ENCODE data around the gene TALDO1.

The TALDO1 gene

DNA sequence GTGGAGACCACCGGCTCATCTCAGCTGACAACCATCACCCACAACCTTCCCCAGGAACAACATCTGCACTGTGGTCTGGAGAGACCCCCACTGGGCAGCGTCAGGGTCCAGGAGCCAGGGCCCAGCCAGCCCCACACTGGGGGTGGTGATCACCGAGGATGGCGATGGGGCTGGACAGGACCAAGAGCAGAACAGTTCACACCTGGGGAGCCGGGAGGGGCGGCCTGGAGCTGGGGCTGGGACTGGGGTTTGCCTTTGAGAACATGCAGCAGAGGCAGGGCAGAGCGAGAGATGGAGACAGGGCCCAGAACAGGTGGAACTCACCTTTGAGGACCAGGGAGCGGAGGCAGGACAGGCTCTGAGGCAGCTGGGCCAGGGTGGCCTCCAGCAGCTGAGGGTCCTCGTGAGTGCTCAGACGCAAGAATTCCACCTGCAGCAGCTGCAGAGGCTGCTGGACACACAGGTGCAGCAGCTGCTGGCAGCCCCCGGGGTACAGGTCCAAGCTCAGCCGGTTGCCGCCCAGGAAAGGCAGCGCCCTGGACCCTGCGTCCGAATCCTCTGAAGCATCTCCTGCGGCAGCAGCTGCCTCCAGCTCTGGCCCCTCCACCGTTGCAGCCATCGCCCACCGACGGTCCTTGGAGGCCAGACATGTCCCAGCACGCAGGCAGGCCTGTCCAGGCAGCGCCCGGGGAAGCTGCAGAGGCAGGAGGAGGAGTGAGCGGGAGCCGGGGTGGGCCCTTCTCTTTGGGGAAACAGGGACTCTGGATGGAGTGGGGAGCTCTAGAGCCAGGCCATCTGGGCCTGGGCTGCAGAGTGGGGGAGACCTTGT is 56.7 kb downstream of the TALDO1 start:
- TF ChIP-seq, protein P1, sequence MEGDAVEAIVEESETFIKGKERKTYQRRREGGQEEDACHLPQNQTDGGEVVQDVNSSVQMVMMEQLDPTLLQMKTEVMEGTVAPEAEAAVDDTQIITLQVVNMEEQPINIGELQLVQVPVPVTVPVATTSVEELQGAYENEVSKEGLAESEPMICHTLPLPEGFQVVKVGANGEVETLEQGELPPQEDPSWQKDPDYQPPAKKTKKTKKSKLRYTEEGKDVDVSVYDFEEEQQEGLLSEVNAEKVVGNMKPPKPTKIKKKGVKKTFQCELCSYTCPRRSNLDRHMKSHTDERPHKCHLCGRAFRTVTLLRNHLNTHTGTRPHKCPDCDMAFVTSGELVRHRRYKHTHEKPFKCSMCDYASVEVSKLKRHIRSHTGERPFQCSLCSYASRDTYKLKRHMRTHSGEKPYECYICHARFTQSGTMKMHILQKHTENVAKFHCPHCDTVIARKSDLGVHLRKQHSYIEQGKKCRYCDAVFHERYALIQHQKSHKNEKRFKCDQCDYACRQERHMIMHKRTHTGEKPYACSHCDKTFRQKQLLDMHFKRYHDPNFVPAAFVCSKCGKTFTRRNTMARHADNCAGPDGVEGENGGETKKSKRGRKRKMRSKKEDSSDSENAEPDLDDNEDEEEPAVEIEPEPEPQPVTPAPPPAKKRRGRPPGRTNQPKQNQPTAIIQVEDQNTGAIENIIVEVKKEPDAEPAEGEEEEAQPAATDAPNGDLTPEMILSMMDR (conservative IDR thresholded peaks at IDR 0.05; ENCODE audit: low read depth, low read length) = no peak
- DNase-seq (ENCODE audit: low read depth) = no peak
- H3K4me3 ChIP-seq (ENCODE audit: low read depth, low read length) = peak overlapping the region; percentile 64

- peak overlapping the region; percentile 64 for H3K4me3 ChIP-seq (ENCODE audit: low read depth, low read length)
- TF ChIP-seq, protein P1 (conservative IDR thresholded peaks at IDR 0.05; ENCODE audit: low read depth, low read length) = no peak
- DNase-seq (ENCODE audit: low read depth) = no peak
Observed at GRCh38 chr11:804599-804964, 57.3 kb downstream of the TALDO1 start.

DNA sequence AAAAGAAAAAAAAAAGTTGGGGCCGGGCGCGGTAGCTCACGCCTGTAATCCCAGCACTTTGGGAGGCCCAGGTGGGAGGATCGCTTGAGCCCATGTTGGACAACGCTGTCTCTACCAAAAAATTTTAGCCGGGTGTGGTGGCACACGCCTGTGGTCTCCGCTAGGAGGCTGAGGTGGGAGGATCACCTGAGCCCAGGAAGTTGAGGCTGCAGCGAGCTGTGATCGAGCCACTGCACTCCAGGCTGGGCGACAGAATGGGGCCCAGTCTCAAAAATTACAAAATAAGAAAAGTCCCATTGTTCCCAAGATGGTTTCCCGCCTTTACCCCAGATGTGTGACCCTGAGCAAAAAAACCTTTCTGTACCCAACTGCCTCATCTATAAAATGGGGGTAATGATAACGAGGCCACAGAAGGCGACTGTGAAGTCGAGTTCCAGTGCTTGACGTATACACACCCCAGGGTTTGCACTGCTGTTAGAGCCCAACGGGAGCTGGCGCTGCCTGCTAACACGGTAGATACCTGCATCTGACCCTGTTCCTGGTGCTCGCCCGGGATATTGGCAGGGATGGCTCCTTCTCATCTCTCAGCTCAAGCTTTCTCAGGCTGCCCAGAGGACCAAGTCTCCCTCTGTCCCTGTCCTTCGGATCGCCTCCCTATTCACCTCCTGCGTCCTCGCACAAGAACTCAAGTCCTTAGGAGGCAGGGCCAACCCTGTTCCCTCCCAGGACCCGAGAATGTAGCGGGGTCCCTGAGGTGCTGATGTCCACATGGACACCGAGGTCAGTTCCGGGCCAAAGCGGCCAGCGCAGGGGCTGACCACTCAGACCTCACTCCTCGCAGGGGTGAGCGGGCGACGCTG is 61.4 kb downstream of the TALDO1 start:
- DNase-seq (ENCODE audit: low read depth) = no peak
- H3K4me3 ChIP-seq (ENCODE audit: low read depth, low read length) = peak overlapping the region; percentile 93
- TF ChIP-seq, protein P1 (conservative IDR thresholded peaks at IDR 0.05; ENCODE audit: low read depth, low read length) = no peak

DNA sequence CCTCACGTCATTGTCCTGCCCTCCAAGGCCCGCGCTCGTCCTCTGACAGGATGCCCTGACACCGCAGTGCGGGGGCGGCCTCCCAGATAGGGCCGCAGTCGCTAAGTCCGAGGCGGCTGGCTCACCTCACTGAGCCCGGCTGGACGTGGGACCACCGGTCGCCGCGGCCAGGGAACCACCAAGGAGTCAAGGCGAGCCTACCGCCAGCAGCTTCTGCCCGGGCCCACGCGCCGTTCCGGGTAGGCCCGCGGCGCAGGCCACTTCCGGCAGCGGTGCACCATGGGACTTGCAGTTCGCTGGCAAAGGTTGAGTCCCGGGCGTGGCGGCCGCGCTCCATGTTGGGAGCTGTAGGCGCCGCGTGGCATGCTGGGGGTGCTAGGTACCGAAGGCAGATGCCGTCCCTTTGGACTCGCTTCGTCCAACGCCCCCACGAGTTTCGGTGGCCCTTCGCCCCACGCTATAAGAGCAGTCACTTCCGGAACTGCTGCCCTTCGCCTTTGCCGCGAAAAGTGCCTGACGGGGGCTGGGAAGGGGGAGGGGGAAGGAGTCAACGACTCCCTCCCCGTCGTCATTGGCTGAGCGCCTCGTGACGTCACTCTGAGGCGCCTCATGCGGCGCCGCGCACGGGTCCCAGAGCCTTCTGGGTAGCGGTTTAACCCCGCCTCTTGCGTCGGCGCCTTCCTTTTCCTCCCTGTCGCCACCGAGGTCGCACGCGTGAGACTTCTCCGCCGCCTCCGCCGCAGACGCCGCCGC is 62.2 kb downstream of the TALDO1 start, which contains the start of gene RPLP2:
Gene RPLP2, plus strand, starts transcription at position 681 of the 753 bp plus-strand sequence. CDS start 268 bp downstream, outside the sequence.
- TF ChIP-seq, protein P1 (conservative IDR thresholded peaks at IDR 0.05; ENCODE audit: low read depth, low read length) = no peak
- peak within 1 kb of the TSS; percentile 93 for H3K4me3 ChIP-seq (ENCODE audit: low read depth, low read length)
- DNase-seq (ENCODE audit: low read depth) = peak; percentile 98

DNA sequence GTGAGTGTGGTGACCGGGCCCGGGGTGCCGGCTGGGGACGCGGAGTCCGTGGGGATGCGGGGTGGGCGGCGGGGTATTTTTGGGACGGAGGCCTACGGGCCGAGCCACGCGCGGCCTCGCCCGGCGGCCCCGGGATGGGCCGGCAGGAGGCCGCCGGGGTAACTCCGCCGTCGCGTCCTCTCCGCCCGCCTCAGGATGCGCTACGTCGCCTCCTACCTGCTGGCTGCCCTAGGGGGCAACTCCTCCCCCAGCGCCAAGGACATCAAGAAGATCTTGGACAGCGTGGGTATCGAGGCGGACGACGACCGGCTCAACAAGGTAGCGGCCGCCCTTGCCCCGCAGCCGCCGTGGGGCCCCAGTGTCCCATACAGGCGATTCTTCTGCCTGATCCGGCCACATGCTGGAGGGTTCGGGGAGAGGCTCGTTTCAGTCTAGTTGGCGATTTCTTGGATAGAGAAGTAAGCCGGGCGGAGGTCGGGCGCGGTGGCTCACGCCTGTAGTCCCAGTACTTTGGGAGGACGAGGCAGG is 62.8 kb downstream of the TALDO1 start:
- no peak for DNase-seq (ENCODE audit: low read depth)
- H3K4me3 ChIP-seq (ENCODE audit: low read depth, low read length) = peak overlapping the region; percentile 93
- TF ChIP-seq, protein P1 (conservative IDR thresholded peaks at IDR 0.05; ENCODE audit: low read depth, low read length) = no peak

- peak overlapping the region; percentile 93 for H3K4me3 ChIP-seq (ENCODE audit: low read depth, low read length)
- DNase-seq (ENCODE audit: low read depth) = peak; percentile 40
- TF ChIP-seq, protein P1 (conservative IDR thresholded peaks at IDR 0.05; ENCODE audit: low read depth, low read length) = peak; percentile 34
Observed at GRCh38 chr11:811446-812245, 64.4 kb downstream of the TALDO1 start.
